Measurements from ENCODE around the gene VPS39. TPM values are rescaled to one million over a fixed set of nuclear protein-coding genes. Genes with fewer than 3 reads are reported as not detected.

The VPS39 gene
- total RNA-seq, 1 donor from 2014 or later, result 66.9 TPM

DNA sequence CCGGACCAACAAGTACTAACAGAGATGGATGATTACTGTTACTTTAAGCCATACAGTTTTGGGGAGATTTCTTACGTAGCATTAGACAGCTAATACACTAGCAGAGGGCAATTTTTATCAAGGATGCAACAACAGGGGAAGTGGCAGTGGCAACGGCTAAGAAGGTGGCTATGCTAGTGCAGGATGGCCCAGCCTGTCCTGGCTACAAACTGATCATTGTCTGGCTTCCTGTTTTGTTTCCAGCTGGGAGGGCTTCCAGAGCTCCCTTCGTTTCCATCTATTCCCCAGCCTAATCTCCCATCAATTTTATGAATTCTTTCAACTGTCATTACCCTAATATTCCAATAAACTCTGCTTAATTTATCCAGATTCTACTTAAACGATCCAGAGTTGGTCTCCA is 35.6 kb downstream of the VPS39 start:
- H3K79me2 ChIP-seq (ENCODE audit: low read depth), result no peaks in the 10 kb centered on the region
- peaks cover 19% of the 10 kb centered on the region for H3K36me3 Mint-ChIP-seq
- H3K4me1 Mint-ChIP-seq, result no peaks in the 10 kb centered on the region
- no peak for DNase-seq (ENCODE audit: low spot score)
- no peaks in the 10 kb centered on the region for H4K20me1 ChIP-seq (ENCODE audit: low read depth)
- H3K4me3 ChIP-seq, result no peak overlapping the region
- H3K27ac ChIP-seq, result no peak overlapping the region
- no peaks in the 10 kb centered on the region for H3K27me3 Mint-ChIP-seq (ENCODE audit: insufficient read depth, low read depth)
- H3F3A ChIP-seq (ENCODE audit: low read depth), result no peaks in the 10 kb centered on the region
- no peak overlapping the region for H3K4me3 Mint-ChIP-seq
- H3K4me2 ChIP-seq, result no peak overlapping the region
- no peaks in the 10 kb centered on the region for H3K36me3 ChIP-seq
- H3K27ac Mint-ChIP-seq, result no peak overlapping the region
- H3K9me3 Mint-ChIP-seq, result no peaks in the 10 kb centered on the region
- H3K4me1 ChIP-seq, result no peaks in the 10 kb centered on the region
- H3K9me3 ChIP-seq (ENCODE audit: low read depth), result no peaks in the 10 kb centered on the region
- H3K27me3 ChIP-seq, result no peaks in the 10 kb centered on the region
- no peak overlapping the region for H2AFZ ChIP-seq (replicated peaks)
- TF ChIP-seq EZH2phosphoT487 (IDR thresholded peaks at IDR 0.05), result no peak
- TF ChIP-seq EZH2 (IDR thresholded peaks at IDR 0.05), result no peak
- TF ChIP-seq CTCF (IDR thresholded peaks at IDR 0.05), result no peak
- no peak overlapping the region for H3K9ac ChIP-seq

DNA sequence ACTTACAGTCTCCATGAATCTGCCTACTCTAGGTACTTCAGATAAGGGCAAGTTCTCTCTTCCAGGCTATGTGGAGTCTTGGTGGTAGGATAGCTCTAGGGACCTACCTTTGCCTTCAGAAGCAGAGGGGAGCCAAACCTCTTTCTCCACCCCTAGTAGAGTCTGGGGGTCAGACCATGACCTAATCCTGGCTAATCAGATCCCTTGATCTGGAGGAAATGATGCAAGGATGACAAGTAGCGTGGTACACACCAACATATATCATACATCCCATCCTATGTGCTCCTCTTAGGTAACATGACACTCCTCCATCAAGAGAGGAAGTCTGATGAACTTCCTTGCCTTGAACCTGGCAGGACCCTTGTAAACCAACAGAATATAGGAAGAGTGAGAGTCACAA is 36.3 kb downstream of the VPS39 start:
- no peaks in the 10 kb centered on the region for H3K9me3 Mint-ChIP-seq
- no peaks in the 10 kb centered on the region for H3K27me3 ChIP-seq
- no peak overlapping the region for H3K4me3 Mint-ChIP-seq
- H3K4me3 ChIP-seq, result no peak overlapping the region
- H3K36me3 ChIP-seq, result no peaks in the 10 kb centered on the region
- no peaks in the 10 kb centered on the region for H3K4me1 ChIP-seq
- no peaks in the 10 kb centered on the region for H3K4me1 Mint-ChIP-seq
- H3K9me3 ChIP-seq (ENCODE audit: low read depth), result no peaks in the 10 kb centered on the region
- H3K79me2 ChIP-seq (ENCODE audit: low read depth), result no peaks in the 10 kb centered on the region
- H3K9ac ChIP-seq, result no peak overlapping the region
- no peak for DNase-seq (ENCODE audit: low spot score)
- H2AFZ ChIP-seq (replicated peaks), result no peak overlapping the region
- H3K27me3 Mint-ChIP-seq (ENCODE audit: insufficient read depth, low read depth), result no peaks in the 10 kb centered on the region
- no peak overlapping the region for H3K27ac Mint-ChIP-seq
- H3K4me2 ChIP-seq, result no peak overlapping the region
- peaks cover 22% of the 10 kb centered on the region for H3K36me3 Mint-ChIP-seq
- H4K20me1 ChIP-seq (ENCODE audit: low read depth), result no peaks in the 10 kb centered on the region
- no peak overlapping the region for H3K27ac ChIP-seq
- TF ChIP-seq EZH2phosphoT487 (IDR thresholded peaks at IDR 0.05) (no peak), CTCF (IDR thresholded peaks at IDR 0.05) (no peak), EZH2 (IDR thresholded peaks at IDR 0.05) (no peak)
- H3F3A ChIP-seq (ENCODE audit: low read depth), result no peaks in the 10 kb centered on the region

- H3K4me3 Mint-ChIP-seq, result no peak overlapping the region
- H3K36me3 Mint-ChIP-seq, result peaks cover 28% of the 10 kb centered on the region
- no peak for DNase-seq (ENCODE audit: low spot score)
- TF ChIP-seq EZH2 (IDR thresholded peaks at IDR 0.05) (no peak), EZH2phosphoT487 (IDR thresholded peaks at IDR 0.05) (no peak), CTCF (IDR thresholded peaks at IDR 0.05) (no peak)
- H3K9me3 Mint-ChIP-seq, result no peaks in the 10 kb centered on the region
- Histone ChIP-seq H3K9ac (no peak overlapping the region), H3K9me3 (ENCODE audit: low read depth) (no peaks in the 10 kb centered on the region), H2AFZ (replicated peaks) (no peak overlapping the region), H3F3A (ENCODE audit: low read depth) (no peaks in the 10 kb centered on the region), H3K4me2 (no peak overlapping the region), H3K36me3 (no peaks in the 10 kb centered on the region), H4K20me1 (ENCODE audit: low read depth) (no peaks in the 10 kb centered on the region), H3K27ac (no peak overlapping the region), H3K4me3 (no peak overlapping the region), H3K4me1 (no peaks in the 10 kb centered on the region), H3K27me3 (no peaks in the 10 kb centered on the region), H3K79me2 (ENCODE audit: low read depth) (no peaks in the 10 kb centered on the region)
- no peaks in the 10 kb centered on the region for H3K27me3 Mint-ChIP-seq (ENCODE audit: insufficient read depth, low read depth)
- H3K27ac Mint-ChIP-seq, result no peak overlapping the region
- H3K4me1 Mint-ChIP-seq, result no peaks in the 10 kb centered on the region
Observed at GRCh38 chr15:42171122-42171521, 37.0 kb downstream of the VPS39 start.
